GM21390 (cell line): ENCODE data around the gene FAM229A.
"Not testable (repeated sequence)": the region's sequence is repeated elsewhere in the genome, so short reads cannot be mapped to it uniquely, and the experiment has no call there.

Experiments used
- ATAC-seq: cut with Tn5 transposase; IDR thresholded peaks from one replicate; pipeline ENCODE4 v1.9.1; 2021; ENCODE audit not compliant: unreplicated experiment

Gene FAM229A

GRCh38 chr1:32377541-32378220 lies 15.4 kb upstream of the FAM229A start:
- ATAC-seq: no peak

- no peak for ATAC-seq
These were observed 13.9 kb upstream of the FAM229A start for GRCh38 chr1:32376199-32376598.

GRCh38 chr1:32373996-32374592 lies 11.8 kb upstream of the FAM229A start:
- ATAC-seq: no peak

- ATAC-seq: no peak
These were observed 10.0 kb upstream of the FAM229A start for GRCh38 chr1:32372149-32372756.

- no peak for ATAC-seq
These were observed 5.8 kb upstream of the FAM229A start for GRCh38 chr1:32367912-32368635.

DNA sequence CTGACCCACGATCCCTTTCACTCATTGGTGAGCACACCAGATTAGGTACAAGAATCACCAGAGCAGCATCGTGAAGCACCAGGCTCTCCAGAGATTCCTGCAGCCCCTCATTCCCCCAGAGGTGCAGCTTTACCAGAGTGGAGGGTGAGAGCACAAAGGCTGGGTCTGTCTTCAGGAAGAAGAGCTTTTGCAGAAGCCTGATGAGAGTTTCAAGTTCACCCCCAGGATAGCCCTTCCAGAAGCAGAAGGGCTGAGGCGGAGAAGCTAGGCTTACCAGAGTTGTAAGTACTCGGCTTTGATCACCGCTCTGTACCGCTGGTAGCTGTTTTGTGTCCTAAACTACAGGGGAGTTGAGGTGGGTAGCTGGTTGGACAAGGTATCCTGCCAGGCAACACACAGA lies 3.2 kb upstream of the FAM229A start:
- ATAC-seq: no peak

DNA sequence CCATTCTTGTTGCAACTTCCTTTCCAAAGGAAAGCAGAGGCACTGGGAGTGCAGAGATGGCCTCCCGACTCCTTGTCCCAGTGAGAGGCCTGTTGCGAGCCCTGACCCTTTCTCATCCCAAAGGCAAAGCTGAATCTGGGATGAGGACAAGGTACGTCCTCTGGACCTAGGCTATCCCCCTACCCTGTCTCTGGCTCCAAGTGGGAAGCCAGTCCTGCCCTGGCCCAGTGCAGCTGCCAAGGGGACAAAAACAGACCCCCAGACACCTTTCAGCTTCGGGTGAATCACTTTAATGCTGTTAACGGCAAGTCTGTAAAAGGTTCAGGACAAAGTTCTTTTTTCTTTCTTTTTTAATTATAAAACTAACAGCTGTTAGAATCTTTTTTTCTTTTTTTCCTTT lies 2.6 kb upstream of the FAM229A start:
- ATAC-seq: no peak

GRCh38 chr1:32363713-32364112 lies 1.4 kb upstream of the FAM229A start:
- no peak for ATAC-seq

GRCh38 chr1:32361674-32362473 lies 411 bp downstream of the FAM229A start:
- no peak for ATAC-seq

- ATAC-seq: no peak
These were observed 994 bp downstream of the FAM229A start for GRCh38 chr1:32361308-32361673.

GRCh38 chr1:32358435-32358834 lies 3.9 kb downstream of the FAM229A start:
- no peak for ATAC-seq

GRCh38 chr1:32357614-32358013 lies 4.7 kb downstream of the FAM229A start:
- no peak for ATAC-seq

- ATAC-seq: no peak
These were observed 5.8 kb downstream of the FAM229A start for GRCh38 chr1:32356478-32356877.

GRCh38 chr1:32355778-32356177 lies 6.5 kb downstream of the FAM229A start:
- not testable (repeated sequence) for ATAC-seq

DNA sequence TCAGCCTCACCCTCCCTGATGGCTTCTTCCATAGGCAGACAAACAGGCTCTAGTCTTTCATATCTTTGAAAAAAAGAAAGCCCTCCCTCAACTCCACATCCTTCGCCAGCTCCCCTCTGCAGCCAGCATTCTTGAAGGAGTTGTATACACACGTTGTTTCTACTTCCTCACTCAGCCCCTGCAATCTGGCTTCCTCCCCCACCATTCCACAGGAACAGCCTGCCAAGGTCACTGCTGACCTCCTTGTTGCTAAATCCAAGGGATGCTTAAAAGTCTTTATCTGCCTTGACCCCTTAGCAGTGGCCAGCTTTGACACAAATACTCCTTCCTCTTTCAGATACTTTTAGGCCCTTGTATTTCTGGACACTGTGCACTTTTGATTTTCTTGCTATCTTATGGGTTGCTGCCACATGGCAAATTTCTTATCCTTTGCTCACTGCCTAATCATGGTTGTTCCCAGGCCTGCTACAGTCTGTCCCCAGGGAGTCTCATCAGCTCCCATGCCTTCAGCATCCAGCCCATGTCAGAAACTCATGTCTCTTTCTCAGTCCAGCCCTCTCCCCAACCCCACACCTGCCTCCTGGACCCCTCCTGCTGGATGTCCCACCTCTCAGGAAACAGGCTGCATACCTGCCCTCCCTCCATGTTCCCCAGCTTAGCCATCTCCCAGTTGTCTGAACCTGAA lies 8.3 kb downstream of the FAM229A start:
- no peak for ATAC-seq

DNA sequence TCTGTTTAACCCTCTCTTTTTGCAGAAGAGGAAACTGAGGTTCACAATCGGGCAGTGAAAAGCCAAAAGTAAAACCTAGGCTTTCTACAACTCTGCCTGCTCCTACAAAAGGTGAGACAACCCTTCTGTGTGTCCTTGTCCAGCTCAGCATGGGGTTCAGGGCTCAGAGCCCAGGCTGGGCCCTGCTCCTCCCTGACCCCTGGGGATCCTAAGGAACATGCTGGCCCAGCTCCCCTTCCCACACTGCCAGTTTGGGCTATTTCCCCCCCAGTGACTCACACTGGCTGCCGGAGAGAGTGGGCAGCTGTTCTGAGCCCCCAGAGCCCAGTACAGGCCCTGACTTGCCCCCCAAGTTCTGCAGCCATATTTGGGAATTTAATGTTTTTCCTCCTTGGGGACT lies 8.9 kb downstream of the FAM229A start:
- ATAC-seq: no peak

GRCh38 chr1:32352831-32353383 lies 9.4 kb downstream of the FAM229A start:
- ATAC-seq: no peak

DNA sequence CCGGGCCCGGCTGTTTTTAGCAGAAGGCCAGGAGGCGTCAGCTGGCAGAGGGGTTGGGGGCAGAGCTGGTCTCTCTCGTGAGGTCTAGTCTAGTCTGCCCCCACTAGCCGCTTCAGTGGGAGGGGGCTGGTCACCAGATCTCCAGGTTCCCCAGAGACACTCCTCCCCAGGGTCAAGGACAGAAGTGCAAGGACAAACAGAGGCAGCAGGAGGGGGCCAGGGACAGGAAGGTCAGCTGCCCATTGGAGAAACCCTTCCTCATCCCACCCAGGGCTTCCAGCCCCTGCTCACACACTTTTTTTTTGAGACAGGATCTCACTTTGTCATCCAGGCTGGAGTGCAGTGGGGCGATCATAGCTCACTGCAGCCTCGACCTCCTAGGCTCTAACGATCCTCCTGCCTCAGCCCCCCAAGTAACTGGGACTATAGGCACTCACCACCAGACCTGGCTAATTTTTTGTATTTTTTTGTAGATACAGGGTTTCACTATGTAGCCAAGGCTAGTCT lies 10.0 kb downstream of the FAM229A start:
- ATAC-seq: no peak

GRCh38 chr1:32351399-32352238 lies 10.7 kb downstream of the FAM229A start:
- ATAC-seq: peak; percentile 92
